Measurements from ENCODE around the gene TALDO1. TPM values are rescaled to one million over a fixed set of nuclear protein-coding genes. Genes with fewer than 3 reads are reported as not detected.

Gene TALDO1
- total and polyA plus RNA-seq, 2 of the 8 experiments (the other 6 are each of a cell fraction or from before 2014, with no cell fraction given): 265 to 308 TPM

GRCh38 chr11:813456-814096 is 66.3 kb downstream of the TALDO1 start (continued):
- no peak for TF ChIP-seq RFX5 (IDR thresholded peaks at IDR 0.05; ENCODE audit: borderline replicate concordance, low read depth, low read length)
- no peak for TF ChIP-seq ASH2L (IDR thresholded peaks at IDR 0.05; ENCODE audit: low read length)
- no peak for TF ChIP-seq POU5F1 (IDR thresholded peaks at IDR 0.05; ENCODE audit: low read depth, low read length)
- TF ChIP-seq GABPA (IDR thresholded peaks at IDR 0.05; ENCODE audit: borderline replicate concordance, insufficient read depth, low read length): no peak
- TF ChIP-seq GTF2F1 (IDR thresholded peaks at IDR 0.05; ENCODE audit: borderline replicate concordance, low read depth, low read length): no peak
- TF ChIP-seq POLR2AphosphoS5 (IDR thresholded peaks at IDR 0.05; ENCODE audit: low read depth, low read length): peak; percentile 83
- TF ChIP-seq JUN (IDR thresholded peaks at IDR 0.05; ENCODE audit: low read depth, low read length): no peak
- no peak for TF ChIP-seq RXRA (IDR thresholded peaks at IDR 0.05; ENCODE audit: insufficient read depth, low read depth, low read length)
- 0 out of 2 replicates have a peak, but pooled peaks have one; percentile 28 for TF ChIP-seq MAX (IDR thresholded peaks at IDR 0.05)
- TF ChIP-seq HDAC6 (IDR thresholded peaks at IDR 0.05; ENCODE audit: low read depth, low read length): no peak
- TF ChIP-seq PHF8 (conservative IDR thresholded peaks at IDR 0.05; ENCODE audit: low read depth, low read length): no peak
- no peak for TF ChIP-seq EZH2 (IDR thresholded peaks at IDR 0.05; ENCODE audit: low read depth, low read length, severe bottlenecking)

Small RNA genes within 50 kb of the gene (small RNA-seq; reads per million reads assigned to genes)
- not detected for gene SNORA52 (ENCODE audit: insufficient read depth)

Other genes with a start within 250 kb of the TALDO1 start
- gene RNH1, start 240.2 kb upstream of the TALDO1 start, total RNA-seq (2021; fragmentation: NEBNext Ultra II Directional; extraction: Animal tissue kit (Norgen Biotek cat#: 25700)): 49.8 and 53.4 TPM in 2 replicates
- gene RNH1, start 240.2 kb upstream of the TALDO1 start, polyA plus RNA-seq (2011; rRNA removed): 48.7 and 86.4 TPM in 2 replicates
- 54.7 and 60.9 TPM in 2 replicates for gene HRAS, start 211.9 kb upstream of the TALDO1 start, total RNA-seq (2021; fragmentation: NEBNext Ultra II Directional; extraction: Animal tissue kit (Norgen Biotek cat#: 25700))
- 44.3 and 63.4 TPM in 2 replicates for gene HRAS, start 211.9 kb upstream of the TALDO1 start, polyA plus RNA-seq (2011; rRNA removed)
- 1.9 and 2.1 TPM in 2 replicates for gene LRRC56, start 209.9 kb upstream of the TALDO1 start, total RNA-seq (2021; fragmentation: NEBNext Ultra II Directional; extraction: Animal tissue kit (Norgen Biotek cat#: 25700))
- 0.94 and 1.6 TPM in 2 replicates for gene LRRC56, start 209.9 kb upstream of the TALDO1 start, polyA plus RNA-seq (2011; rRNA removed)
- 2.6 and 3.1 TPM in 2 replicates for gene LMNTD2, start 186.7 kb upstream of the TALDO1 start, total RNA-seq (2021; fragmentation: NEBNext Ultra II Directional; extraction: Animal tissue kit (Norgen Biotek cat#: 25700))
- gene LMNTD2, start 186.7 kb upstream of the TALDO1 start, polyA plus RNA-seq (2011; rRNA removed): 1.6 and 3.6 TPM in 2 replicates
- 20.6 and 22.3 TPM in 2 replicates for gene RASSF7, start 186.5 kb upstream of the TALDO1 start, total RNA-seq (2021; fragmentation: NEBNext Ultra II Directional; extraction: Animal tissue kit (Norgen Biotek cat#: 25700))
- gene RASSF7, start 186.5 kb upstream of the TALDO1 start, polyA plus RNA-seq (2011; rRNA removed): 43.9 and 60.6 TPM in 2 replicates
- gene PHRF1, start 171.0 kb upstream of the TALDO1 start, total RNA-seq (2021; fragmentation: NEBNext Ultra II Directional; extraction: Animal tissue kit (Norgen Biotek cat#: 25700)): 37.3 and 39.8 TPM in 2 replicates
- 13.4 and 21.8 TPM in 2 replicates for gene PHRF1, start 171.0 kb upstream of the TALDO1 start, polyA plus RNA-seq (2011; rRNA removed)
- gene IRF7, start 131.5 kb upstream of the TALDO1 start, total RNA-seq (2021; fragmentation: NEBNext Ultra II Directional; extraction: Animal tissue kit (Norgen Biotek cat#: 25700)): 9.4 and 9.6 TPM in 2 replicates
- gene IRF7, start 131.5 kb upstream of the TALDO1 start, polyA plus RNA-seq (2011; rRNA removed): 9.1 and 12.8 TPM in 2 replicates
- gene CDHR5, start 122.5 kb upstream of the TALDO1 start, total RNA-seq (2021; fragmentation: NEBNext Ultra II Directional; extraction: Animal tissue kit (Norgen Biotek cat#: 25700)): 0.11 TPM in 1 of 2 replicates, not detected in the other
- gene CDHR5, start 122.5 kb upstream of the TALDO1 start, polyA plus RNA-seq (2011; rRNA removed): 0.02 TPM in 1 of 2 replicates, not detected in the other
- gene SCT, start 120.3 kb upstream of the TALDO1 start, total RNA-seq (2021; fragmentation: NEBNext Ultra II Directional; extraction: Animal tissue kit (Norgen Biotek cat#: 25700)): 2.0 and 2.2 TPM in 2 replicates
- 1.7 and 3.7 TPM in 2 replicates for gene SCT, start 120.3 kb upstream of the TALDO1 start, polyA plus RNA-seq (2011; rRNA removed)
- 3.3 and 3.4 TPM in 2 replicates for gene DRD4, start 110.2 kb upstream of the TALDO1 start, total RNA-seq (2021; fragmentation: NEBNext Ultra II Directional; extraction: Animal tissue kit (Norgen Biotek cat#: 25700))
- 4.9 and 9.7 TPM in 2 replicates for gene DRD4, start 110.2 kb upstream of the TALDO1 start, polyA plus RNA-seq (2011; rRNA removed)
- 53.7 and 58.4 TPM in 2 replicates for gene DEAF1, start 52.2 kb upstream of the TALDO1 start, total RNA-seq (2021; fragmentation: NEBNext Ultra II Directional; extraction: Animal tissue kit (Norgen Biotek cat#: 25700))
- 47.3 and 64.7 TPM in 2 replicates for gene DEAF1, start 52.2 kb upstream of the TALDO1 start, polyA plus RNA-seq (2011; rRNA removed)
- gene TMEM80, start 51.6 kb upstream of the TALDO1 start, total RNA-seq (2021; fragmentation: NEBNext Ultra II Directional; extraction: Animal tissue kit (Norgen Biotek cat#: 25700)): 7.3 and 8.0 TPM in 2 replicates
- 16.3 and 21.4 TPM in 2 replicates for gene TMEM80, start 51.6 kb upstream of the TALDO1 start, polyA plus RNA-seq (2011; rRNA removed)
- 38.5 and 44.3 TPM in 2 replicates for gene EPS8L2, start 41.2 kb upstream of the TALDO1 start, total RNA-seq (2021; fragmentation: NEBNext Ultra II Directional; extraction: Animal tissue kit (Norgen Biotek cat#: 25700))
- gene EPS8L2, start 41.2 kb upstream of the TALDO1 start, polyA plus RNA-seq (2011; rRNA removed): 57.0 and 65.3 TPM in 2 replicates
- 47.5 and 54.9 TPM in 2 replicates for gene GATD1, start 30.0 kb downstream of the TALDO1 start, total RNA-seq (2021; fragmentation: NEBNext Ultra II Directional; extraction: Animal tissue kit (Norgen Biotek cat#: 25700))
- gene GATD1, start 30.0 kb downstream of the TALDO1 start, polyA plus RNA-seq (2011; rRNA removed): 54.8 and 101 TPM in 2 replicates
- 5.0 and 5.7 TPM in 2 replicates for gene CEND1, start 42.6 kb downstream of the TALDO1 start, total RNA-seq (2021; fragmentation: NEBNext Ultra II Directional; extraction: Animal tissue kit (Norgen Biotek cat#: 25700))
- 0.82 and 1.3 TPM in 2 replicates for gene CEND1, start 42.6 kb downstream of the TALDO1 start, polyA plus RNA-seq (2011; rRNA removed)
- 48.0 and 54.3 TPM in 2 replicates for gene SLC25A22, start 50.8 kb downstream of the TALDO1 start, total RNA-seq (2021; fragmentation: NEBNext Ultra II Directional; extraction: Animal tissue kit (Norgen Biotek cat#: 25700))
- 31.5 and 52.0 TPM in 2 replicates for gene SLC25A22, start 50.8 kb downstream of the TALDO1 start, polyA plus RNA-seq (2011; rRNA removed)
- 18.9 and 24.9 TPM in 2 replicates for gene PIDD1, start 57.8 kb downstream of the TALDO1 start, total RNA-seq (2021; fragmentation: NEBNext Ultra II Directional; extraction: Animal tissue kit (Norgen Biotek cat#: 25700))
- 26.1 and 51.4 TPM in 2 replicates for gene PIDD1, start 57.8 kb downstream of the TALDO1 start, polyA plus RNA-seq (2011; rRNA removed)
- gene RPLP2, start 62.5 kb downstream of the TALDO1 start, total RNA-seq (2021; fragmentation: NEBNext Ultra II Directional; extraction: Animal tissue kit (Norgen Biotek cat#: 25700)): 2,084 and 2,106 TPM in 2 replicates
- gene RPLP2, start 62.5 kb downstream of the TALDO1 start, polyA plus RNA-seq (2011; rRNA removed): 1,789 and 2,639 TPM in 2 replicates
- gene PNPLA2, start 71.5 kb downstream of the TALDO1 start, total RNA-seq (2021; fragmentation: NEBNext Ultra II Directional; extraction: Animal tissue kit (Norgen Biotek cat#: 25700)): 62.1 and 62.2 TPM in 2 replicates
- 30.9 and 63.7 TPM in 2 replicates for gene PNPLA2, start 71.5 kb downstream of the TALDO1 start, polyA plus RNA-seq (2011; rRNA removed)
- gene CRACR2B, start 80.5 kb downstream of the TALDO1 start, total RNA-seq (2021; fragmentation: NEBNext Ultra II Directional; extraction: Animal tissue kit (Norgen Biotek cat#: 25700)): 26.4 and 29.3 TPM in 2 replicates
- gene CRACR2B, start 80.5 kb downstream of the TALDO1 start, polyA plus RNA-seq (2011; rRNA removed): 18.2 and 34.9 TPM in 2 replicates
- 93.4 and 101 TPM in 2 replicates for gene CD151, start 85.5 kb downstream of the TALDO1 start, total RNA-seq (2021; fragmentation: NEBNext Ultra II Directional; extraction: Animal tissue kit (Norgen Biotek cat#: 25700))
- 212 and 257 TPM in 2 replicates for gene CD151, start 85.5 kb downstream of the TALDO1 start, polyA plus RNA-seq (2011; rRNA removed)
- gene POLR2L, start 95.1 kb downstream of the TALDO1 start, total RNA-seq (2021; fragmentation: NEBNext Ultra II Directional; extraction: Animal tissue kit (Norgen Biotek cat#: 25700)): 151 and 167 TPM in 2 replicates
- 140 and 142 TPM in 2 replicates for gene POLR2L, start 95.1 kb downstream of the TALDO1 start, polyA plus RNA-seq (2011; rRNA removed)
- gene TSPAN4, start 95.4 kb downstream of the TALDO1 start, total RNA-seq (2021; fragmentation: NEBNext Ultra II Directional; extraction: Animal tissue kit (Norgen Biotek cat#: 25700)): 74.1 and 75.8 TPM in 2 replicates
- 145 and 217 TPM in 2 replicates for gene TSPAN4, start 95.4 kb downstream of the TALDO1 start, polyA plus RNA-seq (2011; rRNA removed)
- 78.9 and 81.2 TPM in 2 replicates for gene CHID1, start 163.3 kb downstream of the TALDO1 start, total RNA-seq (2021; fragmentation: NEBNext Ultra II Directional; extraction: Animal tissue kit (Norgen Biotek cat#: 25700))
- 88.5 and 114 TPM in 2 replicates for gene CHID1, start 163.3 kb downstream of the TALDO1 start, polyA plus RNA-seq (2011; rRNA removed)
- gene AP2A2, start 178.4 kb downstream of the TALDO1 start, total RNA-seq (2021; fragmentation: NEBNext Ultra II Directional; extraction: Animal tissue kit (Norgen Biotek cat#: 25700)): 50.0 and 56.3 TPM in 2 replicates
- gene AP2A2, start 178.4 kb downstream of the TALDO1 start, polyA plus RNA-seq (2011; rRNA removed): 65.0 and 70.0 TPM in 2 replicates

All from H1 (cell line).